Measurements from ENCODE around the gene ACBD6.

GRCh38 chr1:180550241-180550640 lies 47.9 kb upstream of the ACBD6 start:
- no peak for TF ChIP-seq CTCF (IDR thresholded peaks at IDR 0.05)
- no peak for TF ChIP-seq POLR2AphosphoS5 (IDR thresholded peaks at IDR 0.05)

All from breast epithelium (tissue), 3 donors.